HepG2 (cell line): Measurements from ENCODE around the gene NUTF2. TPM values are rescaled to one million over a fixed set of nuclear protein-coding genes. Genes with fewer than 3 reads are reported as not detected.

Experiments used
- ARHGAP35 ChIP-seq: sonication (generic); formaldehyde crosslinking; IDR thresholded peaks from 2 replicates; pipeline ENCODE4 v1.9.0; 2022; ENCODE audit warnings: mild to moderate bottlenecking, inconsistent platforms, moderate library complexity, missing genetic modification reagents, borderline replicate concordance
- CBFB ChIP-seq: sonication (generic); formaldehyde crosslinking; IDR thresholded peaks from 2 replicates; pipeline ENCODE4 v1.4.0; 2020; ENCODE audit warnings: missing genetic modification reagents
- DZIP1 ChIP-seq: sonication (generic); formaldehyde crosslinking; IDR thresholded peaks from 2 replicates; pipeline ENCODE4 v1.5.0; 2020; ENCODE audit warnings: mild to moderate bottlenecking, missing genetic modification reagents
- ELK4 ChIP-seq: sonication (generic); formaldehyde crosslinking; IDR thresholded peaks from 2 replicates; pipeline ENCODE4 v1.9.0; 2021; ENCODE audit warnings: missing genetic modification reagents, borderline replicate concordance
- HBP1 ChIP-seq: IDR thresholded peaks from 2 replicates; pipeline ENCODE4 v1.6.1; 2016; ENCODE audit warnings: low read depth, control low read depth
- NKX3-1 ChIP-seq: sonication (generic); formaldehyde crosslinking; IDR thresholded peaks from 2 replicates; pipeline ENCODE4 v1.5.0; 2020; ENCODE audit warnings: missing genetic modification reagents
- PCBP1 ChIP-seq: fragments of 200-400 bp; formaldehyde crosslinking; IDR thresholded peaks from 2 replicates; pipeline ENCODE4 v1.6.1; 2017; ENCODE audit warnings: mild to moderate bottlenecking, low read depth, low read length, borderline replicate concordance
- RELA ChIP-seq: sonication (generic); formaldehyde crosslinking; IDR thresholded peaks from 2 replicates; pipeline ENCODE4 v1.4.0; 2020; ENCODE audit warnings: missing genetic modification reagents
- RFXANK ChIP-seq: IDR thresholded peaks from 2 replicates; pipeline ENCODE4 v1.6.1; 2016
- ZBTB37 ChIP-seq: sonication (generic); formaldehyde crosslinking; IDR thresholded peaks from 2 replicates; pipeline ENCODE4 v1.4.0; 2020; ENCODE audit warnings: mild to moderate bottlenecking, missing genetic modification reagents
- ZBTB42 ChIP-seq: sonication (generic); formaldehyde crosslinking; IDR thresholded peaks from 2 replicates; pipeline ENCODE4 v1.5.0; 2020; ENCODE audit warnings: mild to moderate bottlenecking, missing genetic modification reagents
- ZBTB44 ChIP-seq: sonication (generic); formaldehyde crosslinking; IDR thresholded peaks from 2 replicates; pipeline ENCODE4 v1.4.0; 2020; ENCODE audit warnings: missing genetic modification reagents
- ZFP90 ChIP-seq: sonication (generic); formaldehyde crosslinking; IDR thresholded peaks from 2 replicates; pipeline ENCODE4 v1.8.0; 2022; ENCODE audit warnings: missing genetic modification reagents, mild to moderate bottlenecking, inconsistent platforms, borderline replicate concordance
- ZGPAT ChIP-seq: IDR thresholded peaks from 2 replicates; pipeline ENCODE4 v1.6.1; 2016; ENCODE audit warnings: mild to moderate bottlenecking
- ZNF512B ChIP-seq: sonication (generic); formaldehyde crosslinking; IDR thresholded peaks from 2 replicates; pipeline ENCODE4 v1.5.1; 2020; ENCODE audit warnings: missing genetic modification reagents, mild to moderate bottlenecking, borderline replicate concordance
- polyA plus RNA-seq, 8 experiments: library from polyadenylated mRNA; depleted of rRNA in 3 of 8; stranded (reverse) in 7 of 8; unstranded in 1 of 8; fragments of >200 nt; fragmentation: Illumina TruSeq in 4 of 8; extraction: Trizol in 4 of 8; gene quantifications; 2 replicates each; pipeline versions ENCODE4 v1.2.1 to v1.2.3, GENCODE V29; 2011 to 2016; ENCODE audit warnings: low read depth in 4 of 8, missing spikeins in 1 of 8, mixed read lengths in 1 of 8; ENCODE audit not compliant: insufficient read depth in 1 of 8
- total RNA-seq, 5 experiments: library from RNA; depleted of rRNA; stranded (reverse); fragments of >200 nt; fragmentation: Illumina TruSeq; extraction: Trizol; gene quantifications; 2 replicates each; pipeline ENCODE4 v1.2.3, GENCODE V29; 2016; ENCODE audit warnings: low read depth in 1 of 5

Gene NUTF2
- total and polyA plus RNA-seq, 2 of the 13 experiments (the other 11 are each of a cell fraction or from before 2014, with no cell fraction given): 168 to 214 TPM

GRCh38 chr16:67883872-67884261, 37.1 kb downstream of the NUTF2 start (continued):
- TF ChIP-seq HBP1 (CRISPR knock-in tag): no peak
- TF ChIP-seq ZBTB42 (CRISPR knock-in tag): no peak
- TF ChIP-seq ZFP90: no peak
- TF ChIP-seq ZBTB37 (CRISPR knock-in tag): no peak
- 0 out of 2 replicates have a peak, but pooled peaks have one; percentile 39 for TF ChIP-seq CBFB (CRISPR knock-in tag)
- no peak for TF ChIP-seq ELK4
- TF ChIP-seq DZIP1 (CRISPR knock-in tag): no peak
- TF ChIP-seq PCBP1: 0 out of 2 replicates have a peak, but pooled peaks have one; percentile 29
- 0 out of 2 replicates have a peak, but pooled peaks have one; percentile 29 for TF ChIP-seq ZGPAT (CRISPR knock-in tag)
- TF ChIP-seq ZBTB44 (CRISPR knock-in tag): no peak
- TF ChIP-seq NKX3-1 (CRISPR knock-in tag): no peak
- TF ChIP-seq RELA (CRISPR knock-in tag): 0 out of 2 replicates have a peak, but pooled peaks have one; percentile 77
- no peak for TF ChIP-seq RFXANK (CRISPR knock-in tag)
- 0 out of 2 replicates have a peak, but pooled peaks have one; percentile 9 for TF ChIP-seq ARHGAP35 (CRISPR knock-in tag)
- TF ChIP-seq ZNF512B (CRISPR knock-in tag): no peak
